ENCODE results near the gene RUVBL2.
"Not testable (repeated sequence)": the region's sequence is repeated elsewhere in the genome, so short reads cannot be mapped to it uniquely, and the experiment has no call there.

The RUVBL2 gene

DNA sequence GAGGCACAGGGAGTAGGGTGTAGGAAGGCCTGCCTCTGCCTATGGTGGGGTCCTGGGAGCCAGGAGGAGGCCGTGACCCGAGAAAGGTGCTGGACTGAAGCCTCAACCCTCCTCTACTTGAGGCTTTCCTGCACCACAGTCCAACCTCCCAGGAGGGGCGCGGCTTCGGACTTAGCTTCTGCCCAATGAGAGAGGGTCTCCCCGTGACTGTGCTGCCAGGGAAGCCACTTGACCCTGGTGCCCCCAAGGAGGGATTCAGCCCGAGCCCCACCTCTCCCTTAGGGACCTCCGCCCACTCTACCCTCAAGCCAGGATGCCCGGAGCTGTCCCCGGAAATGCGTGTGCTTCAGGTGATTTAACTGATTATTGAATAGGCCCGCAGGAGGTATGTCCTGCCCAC, 55.3 kb downstream of the RUVBL2 start, which contains the start of gene CGB8:
Gene CGB8 (minus strand): TSS at position 101 of the 400 bp plus-strand sequence. CDS start 372 bp downstream, outside the sequence.
- not testable (repeated sequence) for DNase-seq (ENCODE audit: low read depth, low spot score); H3K27ac ChIP-seq (ENCODE audit: low read length); H3K9me3 ChIP-seq (ENCODE audit: control insufficient read depth, insufficient read depth, low read length); H3K27me3 ChIP-seq (ENCODE audit: control insufficient read depth, insufficient read depth, low read length); H3K4me3 ChIP-seq (ENCODE audit: low read length); H3K36me3 ChIP-seq (ENCODE audit: control insufficient read depth, insufficient read depth, low read length); H3K4me1 ChIP-seq (ENCODE audit: control insufficient read depth, insufficient read depth, low read length)
- WGBS (ENCODE audit: insufficient coverage, insufficient read length): no CpG with 5 or more reads among the region's 12 CpGs

- no CpG with 5 or more reads among the region's 4 CpGs for WGBS (ENCODE audit: insufficient coverage, insufficient read length)
Measured at GRCh38 chr19:49049834-49050233, 56.1 kb downstream of the RUVBL2 start.

GRCh38 chr19:49050376-49051033, 56.8 kb downstream of the RUVBL2 start:
- not testable (repeated sequence) for H3K36me3 ChIP-seq (ENCODE audit: control insufficient read depth, insufficient read depth, low read length); H3K9me3 ChIP-seq (ENCODE audit: control insufficient read depth, insufficient read depth, low read length); H3K4me1 ChIP-seq (ENCODE audit: control insufficient read depth, insufficient read depth, low read length); H3K27me3 ChIP-seq (ENCODE audit: control insufficient read depth, insufficient read depth, low read length); H3K4me3 ChIP-seq (ENCODE audit: low read length); H3K27ac ChIP-seq (ENCODE audit: low read length); DNase-seq (ENCODE audit: low read depth, low spot score)
- no CpG with 5 or more reads among the region's 24 CpGs for WGBS (ENCODE audit: insufficient coverage, insufficient read length)

More at GRCh38 chr19:49049834-49050233, 56.1 kb downstream of the RUVBL2 start:
- H3K27me3 ChIP-seq (ENCODE audit: control insufficient read depth, insufficient read depth, low read length); DNase-seq (ENCODE audit: low read depth, low spot score); H3K4me3 ChIP-seq (ENCODE audit: low read length); H3K4me1 ChIP-seq (ENCODE audit: control insufficient read depth, insufficient read depth, low read length); H3K27ac ChIP-seq (ENCODE audit: low read length); H3K9me3 ChIP-seq (ENCODE audit: control insufficient read depth, insufficient read depth, low read length); H3K36me3 ChIP-seq (ENCODE audit: control insufficient read depth, insufficient read depth, low read length): not testable (repeated sequence)

- Histone ChIP-seq H3K4me3 (ENCODE audit: low read length) (peak overlapping the region; percentile 48), H3K4me1 (ENCODE audit: control insufficient read depth, insufficient read depth, low read length) (peaks cover 2% of the 10 kb centered on the region), H3K9me3 (ENCODE audit: control insufficient read depth, insufficient read depth, low read length) (no peaks in the 10 kb centered on the region), H3K27me3 (ENCODE audit: control insufficient read depth, insufficient read depth, low read length) (peaks cover 13% of the 10 kb centered on the region; the same call in 1 of the 2 replicates), H3K27ac (ENCODE audit: low read length) (no peak overlapping the region), H3K36me3 (ENCODE audit: control insufficient read depth, insufficient read depth, low read length) (no peaks in the 10 kb centered on the region)
- no CpG with 5 or more reads among the region's 63 CpGs for WGBS (ENCODE audit: insufficient coverage, insufficient read length)
- no peak for DNase-seq (ENCODE audit: low read depth, low spot score)
Measured at GRCh38 chr19:49056101-49056901, 62.6 kb downstream of the RUVBL2 start.

DNA sequence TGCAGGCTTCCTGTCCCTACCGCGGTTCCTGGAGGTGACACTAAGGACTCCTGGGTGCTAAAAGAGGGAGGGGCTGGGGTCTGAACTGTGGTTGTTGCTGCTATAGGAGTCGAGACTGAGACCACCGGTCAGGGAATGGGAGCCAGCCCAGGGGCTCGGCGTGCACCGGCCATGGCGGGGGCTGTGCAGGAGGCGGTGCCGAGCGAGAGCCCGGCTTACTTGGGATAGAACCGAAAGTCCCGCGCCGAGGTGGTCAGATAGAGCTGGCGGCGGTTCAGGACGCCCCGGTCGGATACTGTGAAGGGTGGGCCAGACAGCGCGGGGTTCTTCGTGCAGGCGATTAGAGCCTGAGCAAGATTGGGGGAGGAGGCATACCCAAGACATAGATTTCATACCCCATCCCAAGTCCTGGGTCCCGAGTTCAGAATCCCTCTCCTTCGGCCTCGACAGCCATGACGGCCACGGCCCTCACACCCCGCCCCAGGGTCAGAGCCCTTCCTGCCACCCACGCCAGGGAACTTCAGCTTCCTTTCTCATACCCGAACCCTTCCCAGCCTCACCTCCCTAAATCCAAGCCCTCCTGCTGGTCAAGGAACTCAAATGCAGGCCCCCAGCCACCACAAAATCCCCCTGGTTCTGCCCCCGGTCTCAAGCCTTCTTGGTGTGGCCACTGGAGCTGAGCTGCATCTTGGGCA, 63.4 kb downstream of the RUVBL2 start:
- peaks cover 13% of the 10 kb centered on the region; the same call in 1 of the 2 replicates for H3K27me3 ChIP-seq (ENCODE audit: control insufficient read depth, insufficient read depth, low read length)
- not testable (repeated sequence) for H3K4me1 ChIP-seq (ENCODE audit: control insufficient read depth, insufficient read depth, low read length); DNase-seq (ENCODE audit: low read depth, low spot score); H3K4me3 ChIP-seq (ENCODE audit: low read length); H3K9me3 ChIP-seq (ENCODE audit: control insufficient read depth, insufficient read depth, low read length); H3K27ac ChIP-seq (ENCODE audit: low read length); H3K36me3 ChIP-seq (ENCODE audit: control insufficient read depth, insufficient read depth, low read length)
- WGBS (ENCODE audit: insufficient coverage, insufficient read length): no CpG with 5 or more reads among the region's 34 CpGs

DNA sequence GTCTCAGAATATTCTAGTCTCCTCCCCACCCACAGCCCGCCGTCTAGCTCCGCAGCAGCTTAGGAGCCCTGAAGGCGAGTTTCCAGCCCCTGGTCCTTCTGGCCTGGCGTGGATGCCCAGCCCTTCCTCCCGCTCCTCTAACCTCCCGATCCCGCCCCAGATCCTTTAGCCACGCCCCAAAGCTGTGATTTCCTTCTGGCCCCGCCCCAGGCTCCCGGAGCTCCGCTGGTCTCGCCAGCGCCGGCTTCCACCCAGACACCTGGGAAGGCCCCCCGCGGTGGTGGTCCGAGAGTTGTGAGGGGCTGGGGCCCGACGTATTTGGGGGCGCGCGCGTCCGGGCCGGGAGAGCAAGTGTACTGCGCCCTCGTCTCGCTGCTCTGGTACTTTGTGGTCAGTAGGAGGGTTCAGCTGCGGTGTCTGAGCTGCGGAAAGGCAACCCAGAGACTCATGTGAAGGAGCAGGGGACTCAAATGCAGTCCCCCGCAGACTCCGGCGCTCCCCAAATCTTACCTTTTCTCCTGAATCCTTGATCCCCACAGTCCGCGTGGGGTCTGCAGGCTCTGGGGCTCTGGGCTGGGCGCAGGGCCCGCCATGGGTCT, 64.0 kb downstream of the RUVBL2 start, which contains the start of gene CGB7:
Gene CGB7 (minus strand): TSS at position 114 of the 599 bp plus-strand sequence. CDS start 2,374 bp downstream, outside the sequence.
- H3K9me3 ChIP-seq (ENCODE audit: control insufficient read depth, insufficient read depth, low read length): no peaks in the 10 kb centered on the region
- H3K4me1 ChIP-seq (ENCODE audit: control insufficient read depth, insufficient read depth, low read length): peaks cover 2% of the 10 kb centered on the region
- no peak within 1 kb of the TSS for H3K27ac ChIP-seq (ENCODE audit: low read length)
- H3K36me3 ChIP-seq (ENCODE audit: control insufficient read depth, insufficient read depth, low read length): no peaks in the 10 kb centered on the region
- DNase-seq (ENCODE audit: low read depth, low spot score): no peak
- WGBS (ENCODE audit: insufficient coverage, insufficient read length): no CpG with 5 or more reads among the region's 38 CpGs
- H3K4me3 ChIP-seq (ENCODE audit: low read length): peak within 1 kb of the TSS; percentile 26; the same call in 1 of the 2 replicates
- H3K27me3 ChIP-seq (ENCODE audit: control insufficient read depth, insufficient read depth, low read length): peaks cover 13% of the 10 kb centered on the region; the same call in 1 of the 2 replicates

- WGBS (ENCODE audit: insufficient coverage, insufficient read length): no CpG with 5 or more reads among the region's 10 CpGs
- DNase-seq (ENCODE audit: low read depth, low spot score): no peak
- no peaks in the 10 kb centered on the region for H3K36me3 ChIP-seq (ENCODE audit: control insufficient read depth, insufficient read depth, low read length)
- H3K4me3 ChIP-seq (ENCODE audit: low read length): no peak overlapping the region
- no peak overlapping the region for H3K27ac ChIP-seq (ENCODE audit: low read length)
- H3K27me3 ChIP-seq (ENCODE audit: control insufficient read depth, insufficient read depth, low read length): peaks cover 13% of the 10 kb centered on the region; the same call in 1 of the 2 replicates
- H3K4me1 ChIP-seq (ENCODE audit: control insufficient read depth, insufficient read depth, low read length): peaks cover 2% of the 10 kb centered on the region
- no peaks in the 10 kb centered on the region for H3K9me3 ChIP-seq (ENCODE audit: control insufficient read depth, insufficient read depth, low read length)
Measured at GRCh38 chr19:49058562-49058961, 64.9 kb downstream of the RUVBL2 start.

GRCh38 chr19:49059053-49059452, 65.4 kb downstream of the RUVBL2 start:
- H3K4me1 ChIP-seq (ENCODE audit: control insufficient read depth, insufficient read depth, low read length): peaks cover 5% of the 10 kb centered on the region

GRCh38 chr19:49061000-49061399, 67.3 kb downstream of the RUVBL2 start:
- Histone ChIP-seq H3K9me3 (ENCODE audit: control insufficient read depth, insufficient read depth, low read length) (no peaks in the 10 kb centered on the region), H3K4me3 (ENCODE audit: low read length) (no peak overlapping the region), H3K27me3 (ENCODE audit: control insufficient read depth, insufficient read depth, low read length) (peaks cover 11% of the 10 kb centered on the region; the same call in 1 of the 2 replicates), H3K36me3 (ENCODE audit: control insufficient read depth, insufficient read depth, low read length) (no peaks in the 10 kb centered on the region), H3K27ac (ENCODE audit: low read length) (no peak overlapping the region), H3K4me1 (ENCODE audit: control insufficient read depth, insufficient read depth, low read length) (peaks cover 6% of the 10 kb centered on the region)
- DNase-seq (ENCODE audit: low read depth, low spot score): no peak
- no CpG with 5 or more reads among the region's 2 CpGs for WGBS (ENCODE audit: insufficient coverage, insufficient read length)

More at GRCh38 chr19:49059053-49059452, 65.4 kb downstream of the RUVBL2 start:
- H3K27me3 ChIP-seq (ENCODE audit: control insufficient read depth, insufficient read depth, low read length): peaks cover 13% of the 10 kb centered on the region; the same call in 1 of the 2 replicates
- no peak overlapping the region for H3K4me3 ChIP-seq (ENCODE audit: low read length)
- no peaks in the 10 kb centered on the region for H3K36me3 ChIP-seq (ENCODE audit: control insufficient read depth, insufficient read depth, low read length)
- no peaks in the 10 kb centered on the region for H3K9me3 ChIP-seq (ENCODE audit: control insufficient read depth, insufficient read depth, low read length)
- no peak for DNase-seq (ENCODE audit: low read depth, low spot score)
- H3K27ac ChIP-seq (ENCODE audit: low read length): no peak overlapping the region
- no CpG with 5 or more reads among the region's 9 CpGs for WGBS (ENCODE audit: insufficient coverage, insufficient read length)

DNA sequence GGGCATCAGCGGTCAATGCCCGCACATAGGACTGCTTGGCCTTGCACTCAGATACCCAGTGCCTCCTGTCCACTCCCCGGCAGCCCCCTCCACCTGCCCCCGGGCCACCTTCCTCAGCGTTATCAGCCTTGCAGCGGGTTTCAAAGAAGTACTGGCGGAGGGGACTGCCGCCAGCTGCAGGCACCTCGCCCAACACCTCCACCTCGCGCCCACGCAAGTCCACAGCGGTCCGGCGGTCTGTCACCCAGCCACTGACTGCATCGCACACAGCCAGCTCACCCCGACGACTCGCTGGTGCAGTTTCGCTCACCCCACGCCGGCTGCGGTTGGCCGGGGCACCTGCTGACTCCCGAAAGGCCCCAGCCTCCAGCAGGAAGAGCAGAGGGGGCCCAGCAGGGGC, 67.8 kb downstream of the RUVBL2 start:
- no CpG with 5 or more reads among the region's 25 CpGs for WGBS (ENCODE audit: insufficient coverage, insufficient read length)
- H3K27me3 ChIP-seq (ENCODE audit: control insufficient read depth, insufficient read depth, low read length): peaks cover 10% of the 10 kb centered on the region; the same call in 1 of the 2 replicates
- peaks cover 6% of the 10 kb centered on the region for H3K4me1 ChIP-seq (ENCODE audit: control insufficient read depth, insufficient read depth, low read length)
- H3K9me3 ChIP-seq (ENCODE audit: control insufficient read depth, insufficient read depth, low read length): no peaks in the 10 kb centered on the region
- DNase-seq (ENCODE audit: low read depth, low spot score): no peak
- H3K27ac ChIP-seq (ENCODE audit: low read length): no peak overlapping the region
- H3K36me3 ChIP-seq (ENCODE audit: control insufficient read depth, insufficient read depth, low read length): no peaks in the 10 kb centered on the region
- no peak overlapping the region for H3K4me3 ChIP-seq (ENCODE audit: low read length)
